Muscle of back (tissue), 11 donors: Measurements from ENCODE around the gene RALGPS1. TPM values are rescaled to one million over a fixed set of nuclear protein-coding genes. Genes with fewer than 3 reads are reported as not detected.
"Not testable (repeated sequence)": the region's sequence is repeated elsewhere in the genome, so short reads cannot be mapped to it uniquely, and the experiment has no call there.

Experiments
- DNase-seq, 3 donors: peaks; one replicate each; pipeline versions ENCODE4 v3.0.0 to v3.0.0-alpha.2; 2013
- polyA plus RNA-seq, 10 donors: library from polyadenylated mRNA; unstranded; fragments of 120-200 nt; gene quantifications; one replicate each; pipeline ENCODE4 v1.2.1, GENCODE V29; 2013; ENCODE audit not compliant: insufficient read length in 10 of 10

The RALGPS1 gene
- polyA plus RNA-seq, 10 donors, result 4.6 to 11.4 (median 7.5) TPM

DNA sequence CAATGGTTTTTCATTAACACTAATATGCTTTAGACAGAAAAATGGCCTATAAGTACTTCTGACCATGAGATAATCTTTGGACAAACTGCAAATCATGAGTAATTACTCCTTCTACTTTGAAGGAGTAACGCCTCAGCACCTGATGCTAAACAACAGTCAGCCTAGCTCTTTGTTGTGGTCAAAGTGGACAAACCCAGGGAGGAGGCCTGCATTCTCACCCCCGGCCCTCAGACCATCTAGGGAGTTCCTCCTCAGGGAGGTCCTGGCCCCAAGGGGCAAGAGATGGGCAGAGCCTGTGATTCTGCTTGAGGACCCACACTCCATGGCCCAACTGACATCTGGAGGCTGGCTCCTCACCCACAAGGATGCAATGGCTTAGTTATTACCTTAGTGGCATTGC is 256.1 kb downstream of the RALGPS1 start:
- no peak for DNase-seq

- DNase-seq, result not testable (repeated sequence)
Observed at GRCh38 chr9:127171348-127171747, 256.8 kb downstream of the RALGPS1 start.

DNA sequence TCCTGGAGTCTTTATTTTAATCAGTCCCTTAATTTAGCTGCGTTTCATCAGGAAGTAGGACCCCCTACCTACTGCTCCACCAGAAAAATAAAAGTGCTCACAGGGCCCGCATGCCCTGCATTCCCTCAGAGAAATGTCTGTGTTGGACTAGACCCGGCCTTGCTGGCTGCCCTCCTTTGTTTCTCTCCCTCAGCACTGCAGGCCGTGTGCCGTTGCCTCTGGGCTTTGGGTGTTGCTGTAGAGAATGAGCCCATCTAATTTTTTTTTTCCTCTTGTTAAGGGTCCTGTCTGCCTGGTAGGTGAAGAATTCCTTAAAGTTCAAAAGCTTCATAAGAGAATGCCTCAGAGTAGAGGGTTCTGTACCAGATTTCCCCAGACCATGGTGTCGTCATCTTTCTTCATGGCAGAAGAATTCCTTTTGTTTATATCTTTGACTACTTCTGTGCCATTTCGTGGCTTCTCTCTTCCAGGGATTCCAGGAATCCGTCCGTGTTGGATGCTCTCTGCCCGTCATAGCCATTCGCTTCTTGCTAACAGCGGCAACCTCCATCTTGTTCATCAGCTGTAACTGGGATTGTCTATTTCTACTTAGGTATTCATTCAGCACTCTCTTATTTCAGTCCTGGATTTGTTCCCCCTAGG is 257.6 kb downstream of the RALGPS1 start:
- DNase-seq, result no peak

GRCh38 chr9:127173063-127173462 is 258.5 kb downstream of the RALGPS1 start:
- DNase-seq, result no peak

- peak in 1 of 3 donors; percentile 24 for DNase-seq
Observed at GRCh38 chr9:127174386-127175318, 260.1 kb downstream of the RALGPS1 start.

GRCh38 chr9:127175319-127175715 is 260.7 kb downstream of the RALGPS1 start:
- DNase-seq, result no peak

DNA sequence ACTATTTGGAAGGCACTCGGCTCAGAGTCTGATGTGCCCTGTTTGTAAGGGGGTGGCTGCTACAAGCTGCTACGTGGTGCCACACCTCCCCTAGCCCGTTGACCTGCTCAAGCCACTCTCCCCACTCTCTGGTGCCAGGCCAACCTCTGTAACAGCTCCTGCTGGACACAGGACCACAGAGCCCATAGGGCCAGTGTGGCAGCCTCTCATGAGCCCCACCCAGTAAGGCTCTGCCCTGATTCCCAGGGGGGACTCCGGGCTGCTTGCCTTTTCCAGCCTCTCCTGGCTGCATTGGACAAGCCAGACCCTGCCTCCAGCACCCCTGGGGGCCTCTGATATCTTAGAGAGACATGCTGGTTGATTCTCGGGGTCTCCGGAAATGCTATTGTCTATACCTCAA is 261.2 kb downstream of the RALGPS1 start:
- no peak for DNase-seq

DNA sequence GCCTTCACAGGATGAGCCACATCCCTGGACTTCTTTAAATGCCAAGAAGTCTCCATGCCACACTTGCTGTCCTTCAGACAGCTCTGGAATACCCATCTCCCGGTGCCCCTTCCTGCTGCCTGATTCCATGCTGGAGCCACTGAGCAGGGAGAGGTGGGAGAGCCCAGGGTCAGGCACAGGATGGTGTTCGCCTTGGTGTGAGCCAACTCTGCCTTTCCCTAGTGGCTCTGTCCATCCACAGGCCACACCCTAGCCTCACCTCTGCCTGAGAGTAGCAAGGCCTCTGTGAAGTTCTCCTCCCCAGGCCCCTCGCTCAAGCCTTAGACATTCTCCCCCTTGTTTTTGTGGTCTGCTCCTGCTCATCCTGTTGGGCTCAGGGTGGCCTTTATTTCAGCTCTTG is 262.0 kb downstream of the RALGPS1 start:
- DNase-seq, result no peak

DNA sequence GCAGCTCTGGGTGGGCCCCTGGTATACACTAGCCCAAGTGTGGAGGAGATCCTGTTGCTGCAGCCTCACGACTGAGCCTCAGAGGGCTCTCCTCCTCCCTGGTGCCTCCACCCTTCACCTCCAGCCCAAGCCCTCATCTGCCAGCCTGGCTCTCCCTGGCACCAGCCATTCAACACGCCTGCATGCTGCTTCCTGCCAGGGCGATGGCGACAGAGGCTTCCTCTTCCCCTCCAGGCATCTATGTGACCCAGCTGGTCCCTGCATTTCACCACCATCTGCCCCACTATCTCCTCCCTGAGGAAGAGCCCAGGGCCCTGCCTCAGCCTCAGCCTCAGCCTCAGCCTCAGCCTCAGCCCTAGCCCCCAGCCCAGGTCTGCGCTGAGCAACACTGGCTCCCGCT is 262.6 kb downstream of the RALGPS1 start:
- no peak for DNase-seq

DNA sequence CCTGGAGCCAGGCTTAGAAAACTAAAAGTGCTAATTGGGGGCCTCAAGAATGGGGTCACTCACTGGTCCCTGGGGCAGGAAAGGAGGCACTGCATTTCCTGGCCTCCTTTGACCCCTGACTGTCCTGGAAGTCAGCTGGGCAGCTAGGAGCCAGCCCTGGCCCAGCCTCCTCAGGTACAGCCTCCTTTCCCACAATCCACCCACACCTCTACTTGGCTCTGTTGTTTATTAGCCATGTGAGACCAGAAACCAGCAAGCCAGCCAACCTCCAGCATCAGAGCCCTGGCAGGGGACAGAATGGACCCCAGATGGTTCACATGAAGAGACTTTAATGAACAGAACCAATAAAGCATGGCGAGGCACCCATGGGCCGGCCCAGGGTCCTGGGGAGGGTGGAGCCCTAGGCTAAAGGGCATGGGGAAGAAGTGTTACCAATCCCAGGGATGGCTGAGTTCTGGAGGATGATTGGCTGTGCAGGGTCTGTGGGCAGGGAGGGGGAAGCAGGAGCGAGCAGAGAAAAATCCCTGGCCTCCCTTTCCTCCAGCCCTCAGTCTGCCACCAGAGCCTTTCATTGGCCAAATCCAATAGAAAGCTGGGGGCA is 263.2 kb downstream of the RALGPS1 start:
- no peak for DNase-seq

DNA sequence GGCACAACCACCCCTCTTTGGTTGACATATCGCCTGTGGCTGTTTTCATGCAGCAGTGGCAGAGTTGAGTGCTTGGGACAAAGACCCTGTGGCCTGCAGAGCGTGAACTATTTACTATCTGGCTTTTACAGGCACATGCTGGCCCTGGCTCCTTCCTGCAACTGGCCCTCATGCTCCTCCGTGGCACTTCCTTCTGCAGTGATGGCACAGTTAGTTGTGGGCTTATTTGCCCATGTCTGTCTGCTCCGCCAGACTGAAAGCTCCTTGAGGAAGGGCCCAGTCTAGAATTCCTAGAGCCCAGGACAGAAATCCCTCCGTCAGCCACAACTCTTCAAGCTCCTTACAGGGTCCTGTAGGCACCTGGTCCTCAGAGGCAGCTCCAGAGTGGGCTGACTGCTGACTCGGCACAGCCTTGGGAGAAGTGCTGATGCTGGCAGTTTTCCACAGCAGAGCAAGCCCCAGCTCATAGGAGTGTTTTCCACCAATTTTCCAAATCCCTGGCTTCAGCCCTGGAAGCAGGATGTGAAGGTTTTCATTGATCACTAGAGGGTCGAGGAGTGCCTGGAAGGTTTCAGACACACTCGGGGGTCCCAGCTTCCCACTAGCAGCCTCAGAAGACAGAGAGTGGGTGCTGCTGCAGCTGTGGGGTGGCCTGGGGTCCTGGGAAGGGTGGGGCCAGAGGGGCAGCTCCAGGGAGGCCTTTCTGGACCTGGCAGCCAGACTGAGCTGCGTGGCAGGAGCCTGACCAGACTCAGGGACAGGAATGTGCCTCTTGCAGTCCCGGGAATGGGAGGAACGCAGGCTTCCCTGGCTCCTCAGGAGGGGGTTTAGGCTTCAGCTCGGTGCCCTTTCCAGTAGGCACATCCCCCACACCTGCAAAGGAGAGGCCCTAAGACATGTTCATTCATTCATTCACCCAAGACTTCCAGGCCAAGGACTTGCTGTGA is 264.4 kb downstream of the RALGPS1 start:
- DNase-seq, result peak in 2 of 3 donors; percentile 49 to 71

DNA sequence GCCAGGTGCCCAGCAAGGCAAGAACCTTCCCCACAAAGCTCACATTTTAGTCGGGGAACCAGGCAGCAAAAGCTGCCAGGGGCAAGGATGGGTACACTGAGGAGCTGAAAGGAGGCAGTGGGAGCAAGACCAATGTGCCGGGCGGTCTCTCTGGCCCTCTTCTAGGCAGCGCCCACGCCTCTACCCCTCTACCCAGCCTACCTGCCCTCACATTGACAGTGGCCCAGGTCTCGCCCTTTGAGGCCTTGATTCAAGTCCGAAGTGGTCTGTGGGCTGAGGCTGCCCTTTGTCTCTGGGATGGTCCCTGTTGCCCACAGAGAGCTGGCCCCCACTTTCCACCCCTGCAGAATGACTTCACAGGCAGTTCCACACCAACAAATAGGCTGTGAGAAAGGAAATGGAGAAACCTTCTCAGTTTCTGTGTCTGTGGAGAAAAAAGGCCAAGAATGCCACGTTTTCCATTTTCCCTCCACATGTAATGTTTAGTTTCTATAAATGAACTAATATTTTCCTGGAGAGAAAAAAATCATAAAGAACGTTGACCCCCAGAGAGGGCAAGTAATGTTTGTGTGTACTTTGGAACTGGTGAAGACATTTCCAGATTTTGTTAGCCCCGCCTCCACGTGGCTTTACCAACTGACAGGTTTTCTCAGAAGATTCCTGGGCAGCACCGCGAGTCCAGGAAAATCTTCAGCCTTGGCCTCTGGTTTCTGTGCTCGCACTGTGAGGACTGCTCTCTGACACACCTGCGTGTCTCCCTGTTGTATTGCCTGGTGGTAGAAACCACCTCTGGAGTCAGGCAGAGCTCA is 265.3 kb downstream of the RALGPS1 start:
- DNase-seq, result peak in 1 of 3 donors; percentile 62

DNA sequence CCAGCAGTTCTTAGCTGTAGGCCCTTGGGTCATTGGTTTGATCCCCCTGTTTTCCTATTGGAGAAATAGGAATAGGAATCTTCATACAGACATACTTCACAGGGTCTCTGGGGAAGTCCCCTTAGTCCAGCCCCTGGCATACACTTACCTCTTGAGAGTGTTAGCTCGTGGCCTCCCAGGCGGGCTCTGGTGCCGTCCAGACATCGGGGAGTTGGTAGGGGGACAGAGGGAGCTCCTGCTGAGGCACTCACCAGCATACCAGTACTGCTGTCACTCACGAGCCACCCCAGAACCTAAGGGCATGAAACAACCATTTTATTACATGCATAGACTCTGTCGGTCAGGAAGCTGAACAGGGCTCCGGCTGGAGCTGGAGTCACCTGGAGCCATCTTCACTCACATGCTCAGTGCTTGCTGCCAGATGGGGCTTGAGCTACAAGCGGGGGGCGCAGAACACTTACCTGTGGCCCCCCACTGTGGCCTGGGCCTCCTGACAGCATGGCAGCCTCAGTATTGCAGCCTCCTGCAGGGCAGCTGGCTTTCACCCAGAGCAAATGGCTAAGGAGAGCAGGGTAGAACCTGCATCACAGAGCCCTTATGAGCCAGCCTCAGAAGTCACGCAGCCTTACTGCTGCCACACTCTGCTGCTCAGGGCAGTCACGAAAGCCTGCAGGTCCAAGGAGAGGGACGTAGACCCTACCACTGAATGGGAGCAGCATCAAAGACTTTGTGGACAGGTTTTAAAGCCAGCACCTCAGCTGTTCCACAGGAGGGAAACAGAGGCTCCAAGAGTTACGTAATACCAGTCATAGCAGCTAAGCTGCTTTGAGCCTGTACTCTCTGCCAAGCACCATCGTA is 266.1 kb downstream of the RALGPS1 start:
- DNase-seq, result no peak

DNA sequence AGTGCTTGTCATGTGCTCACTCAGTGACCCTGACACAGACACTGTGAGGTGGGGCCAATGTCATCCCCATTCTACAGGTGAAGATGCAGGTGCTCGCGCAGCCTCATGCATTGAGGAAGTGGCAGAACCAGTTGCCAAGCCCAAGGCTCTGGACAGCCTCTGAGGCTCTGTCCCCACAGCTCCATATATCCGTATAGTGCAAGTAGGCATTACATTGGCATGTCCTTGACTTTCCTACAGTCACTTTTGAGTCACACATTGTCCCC is 266.7 kb downstream of the RALGPS1 start:
- no peak for DNase-seq

- no peak for DNase-seq
Observed at GRCh38 chr9:127181595-127182190, 267.1 kb downstream of the RALGPS1 start.

DNA sequence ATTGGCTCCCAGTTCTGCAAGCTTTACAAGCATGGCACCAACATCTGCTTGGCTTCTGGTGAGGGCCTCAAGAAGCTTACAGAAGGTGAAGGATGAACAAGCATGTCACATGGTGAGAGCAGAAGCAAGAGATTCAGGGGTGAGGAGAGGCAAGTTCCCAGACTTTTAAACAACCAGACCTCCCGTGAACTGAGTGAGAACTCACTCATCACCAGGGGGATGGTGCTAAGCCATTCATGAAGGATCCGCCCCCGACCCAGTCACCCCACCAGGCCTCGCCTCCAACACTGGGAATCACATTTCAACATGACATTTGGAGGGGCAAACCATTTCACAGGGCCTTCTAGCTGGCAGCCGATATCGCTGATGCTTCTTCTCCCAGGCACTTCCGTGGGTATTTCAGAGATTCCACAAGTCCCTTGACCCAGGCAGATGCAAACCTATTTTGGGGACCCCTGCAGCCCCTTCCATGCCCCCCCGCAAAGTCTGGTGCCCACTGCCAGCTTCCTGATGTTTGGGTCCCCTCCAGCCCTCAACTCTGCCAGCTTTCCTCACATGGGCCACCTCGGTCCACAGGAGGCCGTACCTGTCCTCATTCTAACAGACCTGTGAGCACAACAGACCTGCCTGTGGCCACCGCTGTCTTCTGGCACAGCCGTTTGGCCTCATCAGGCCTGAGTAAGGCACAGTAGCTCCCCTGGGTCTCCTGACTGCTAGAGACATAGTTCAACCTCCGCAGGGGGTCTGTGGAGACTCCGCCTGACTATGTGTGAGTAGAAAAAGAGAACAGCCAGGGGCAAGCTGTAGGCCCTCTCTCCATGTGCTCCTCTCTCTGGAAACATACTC is 268.5 kb downstream of the RALGPS1 start:
- DNase-seq, result peak in 1 of 3 donors; percentile 25

DNA sequence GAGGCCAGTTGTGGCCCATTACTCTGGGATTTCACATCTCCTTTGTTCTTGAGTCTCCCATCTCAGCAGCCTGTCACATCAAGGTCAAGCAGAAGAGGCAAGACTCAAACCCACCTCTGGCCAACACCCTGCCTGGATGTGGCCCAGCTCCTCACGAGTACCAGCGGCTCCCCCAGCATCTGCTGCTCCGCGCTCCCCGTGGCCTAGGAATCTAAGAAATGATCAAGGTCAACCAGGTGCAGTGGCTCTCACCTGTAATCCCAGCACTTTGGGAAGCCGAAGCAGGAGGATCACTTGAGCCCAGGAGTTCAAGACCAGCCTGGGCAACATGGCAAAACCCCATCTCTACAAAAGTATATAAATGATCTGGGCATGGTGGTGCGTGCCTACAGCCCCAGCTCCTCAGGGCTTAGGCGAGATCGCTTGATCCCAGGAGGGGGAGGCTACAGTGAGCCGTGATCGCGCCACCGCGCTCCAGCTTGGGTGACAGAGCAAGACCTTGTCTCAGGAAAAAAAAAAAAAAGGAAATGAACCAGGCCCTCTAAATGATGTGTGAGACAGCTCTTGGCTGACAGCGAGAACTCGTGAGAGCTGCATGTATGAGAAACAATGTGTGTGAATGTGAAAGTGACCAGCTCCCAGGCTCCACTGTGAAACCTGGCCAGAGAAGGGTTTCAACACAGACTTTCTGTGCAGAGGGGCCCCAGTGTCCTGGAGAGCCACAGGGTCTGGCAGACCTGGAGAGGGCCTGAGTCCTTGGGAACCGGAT is 269.4 kb downstream of the RALGPS1 start:
- DNase-seq, result peak; percentile 61 to 87 (median 67)

DNA sequence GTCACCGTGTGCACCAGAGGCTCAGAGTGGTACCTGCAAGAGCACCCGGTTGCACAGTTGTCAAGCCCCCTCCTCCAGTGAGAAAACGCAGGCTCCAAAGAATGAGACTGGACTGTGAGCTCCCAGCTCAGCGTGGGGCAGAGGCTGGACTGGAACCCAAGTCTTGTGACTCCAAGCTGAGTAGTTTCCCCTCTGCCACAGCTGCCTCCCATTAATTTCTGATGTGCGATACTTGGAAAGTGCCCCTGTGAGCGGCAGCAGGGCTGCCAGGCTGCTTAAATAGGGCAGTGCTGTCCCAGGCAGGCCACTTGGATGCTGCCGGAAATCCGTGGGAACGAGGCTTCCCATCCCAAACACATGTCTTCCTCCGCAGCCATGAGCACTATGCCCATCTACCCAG is 270.1 kb downstream of the RALGPS1 start:
- peak in 1 of 3 donors; percentile 57 for DNase-seq
